Stimulated activated CD4-positive, alpha-beta T cell treated with anti-CD3 and anti-CD28 coated beads, Interleukin-2, amount 100 ng/mL, for 48 hours (primary cell): Measurements from ENCODE around the gene FLACC1.

Source experiments
- DNase-seq, 2 donors: peaks; one replicate each; pipeline ENCODE4 v3.0.0-alpha.2; 2020

FLACC1 gene

DNA sequence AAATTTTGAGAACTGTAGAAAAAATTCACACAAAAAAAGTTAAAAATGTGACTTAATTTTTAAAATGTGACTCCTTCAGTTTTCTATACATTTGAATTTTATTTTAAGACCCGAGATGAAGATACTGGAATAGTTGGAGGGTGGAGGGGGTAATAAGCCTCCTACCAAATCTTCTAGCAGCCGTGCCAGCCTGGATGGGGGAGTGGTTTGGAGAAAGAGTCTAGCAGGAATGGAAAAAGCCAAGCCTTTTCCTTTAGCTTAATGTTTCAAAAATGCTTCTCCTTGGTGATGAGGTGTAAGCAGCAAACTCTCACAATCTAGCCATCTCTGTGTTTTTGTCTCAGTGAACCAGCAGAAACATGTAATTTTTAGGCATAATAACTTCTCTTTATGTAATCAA lies 82.1 kb downstream of the FLACC1 start:
- no peak for DNase-seq

- no peak for DNase-seq
These were observed 83.7 kb downstream of the FLACC1 start for GRCh38 chr2:201273330-201273983.

DNA sequence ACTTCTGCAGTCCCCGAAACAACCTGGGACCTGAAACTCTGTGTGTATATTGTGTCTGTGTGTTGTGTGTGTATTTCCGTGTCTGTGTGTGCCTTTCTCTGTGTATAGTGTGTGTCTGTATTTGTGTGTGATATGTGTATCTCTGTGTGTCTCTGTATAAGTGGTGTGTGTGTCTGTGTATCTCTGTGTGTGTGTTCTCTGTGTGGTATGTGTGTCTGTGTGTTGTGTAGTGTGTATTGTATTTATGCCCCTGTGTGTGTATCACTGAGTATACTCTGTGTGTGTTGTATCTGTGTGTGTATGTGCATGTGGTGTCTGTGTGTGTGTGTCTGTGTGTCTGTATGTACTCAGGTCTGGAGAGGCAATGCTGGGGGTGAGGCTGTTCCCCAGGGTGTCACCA lies 85.2 kb downstream of the FLACC1 start:
- no peak for DNase-seq

- DNase-seq = no peak
These were observed 86.7 kb downstream of the FLACC1 start for GRCh38 chr2:201270293-201271001.

- DNase-seq = no peak
These were observed 87.4 kb downstream of the FLACC1 start for GRCh38 chr2:201269764-201270163.

DNA sequence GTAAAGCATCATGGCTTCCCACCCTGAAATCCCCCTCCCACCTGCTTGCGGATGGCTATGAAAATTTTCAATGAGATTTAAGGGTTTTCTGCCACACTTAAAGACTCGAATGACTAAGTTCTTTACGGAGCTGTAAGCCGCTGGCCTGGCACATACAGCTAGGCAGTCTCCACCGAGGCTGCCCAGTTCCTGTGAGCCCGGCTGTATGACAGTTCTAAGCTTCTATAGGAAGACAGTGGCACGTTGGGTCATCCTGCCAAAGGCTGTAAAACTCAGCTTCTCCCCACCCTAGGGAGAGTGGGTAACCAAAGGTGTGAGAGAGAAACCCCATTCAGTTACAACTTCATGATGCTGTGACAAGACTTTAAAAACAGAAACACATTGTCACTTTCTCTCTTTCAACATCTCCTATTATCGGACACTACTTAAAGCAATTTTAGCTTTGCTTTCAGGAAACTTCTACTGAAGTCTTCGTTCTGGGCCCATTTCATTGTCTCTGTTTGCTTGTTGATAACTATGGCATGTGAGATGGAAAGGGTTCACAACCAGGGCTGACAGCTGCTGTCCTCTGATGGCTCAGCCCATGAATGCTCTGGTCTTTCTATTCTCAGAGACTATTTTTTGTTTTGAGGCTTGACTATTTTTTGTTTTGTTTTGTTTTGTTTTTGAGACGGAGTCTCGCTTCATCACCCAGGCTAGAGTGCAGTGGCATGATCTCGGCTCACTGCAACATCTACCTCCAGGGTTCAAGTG lies 89.7 kb downstream of the FLACC1 start:
- no peak for DNase-seq

GRCh38 chr2:201266629-201267028 lies 90.5 kb downstream of the FLACC1 start:
- no peak for DNase-seq

DNA sequence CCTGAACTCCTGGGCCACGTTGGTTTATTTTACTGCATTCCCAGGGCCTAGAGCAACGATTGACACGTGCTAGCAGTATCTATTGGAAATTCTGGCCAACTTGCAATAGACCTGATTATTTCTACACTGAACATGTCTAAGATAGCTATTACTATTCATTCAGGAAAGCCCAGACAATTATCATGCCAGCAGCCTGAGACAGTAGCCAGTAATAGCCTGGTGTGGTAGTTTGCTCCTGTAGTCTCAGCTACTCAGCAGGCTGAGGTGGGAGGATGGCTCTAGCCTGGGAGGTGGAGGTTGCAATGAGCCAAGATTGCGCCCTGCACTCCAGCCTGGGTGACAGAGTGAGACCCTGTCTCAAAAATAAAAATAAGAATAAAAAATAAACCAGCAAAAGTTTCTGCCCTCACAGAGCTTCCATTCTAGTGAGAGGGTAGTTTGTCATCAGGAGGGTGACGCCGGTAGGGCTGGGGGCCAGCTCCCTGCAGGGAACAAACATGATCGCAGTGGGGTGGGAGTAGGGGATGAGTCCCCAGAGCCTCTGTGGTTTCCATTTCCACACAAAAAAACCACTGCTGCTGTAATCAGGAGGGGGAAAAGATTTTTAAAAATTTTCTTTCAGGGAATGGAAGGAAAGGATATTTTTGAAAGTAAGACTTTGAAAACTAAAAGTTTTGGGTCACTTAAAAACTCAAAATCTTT lies 92.5 kb downstream of the FLACC1 start:
- no peak for DNase-seq

DNA sequence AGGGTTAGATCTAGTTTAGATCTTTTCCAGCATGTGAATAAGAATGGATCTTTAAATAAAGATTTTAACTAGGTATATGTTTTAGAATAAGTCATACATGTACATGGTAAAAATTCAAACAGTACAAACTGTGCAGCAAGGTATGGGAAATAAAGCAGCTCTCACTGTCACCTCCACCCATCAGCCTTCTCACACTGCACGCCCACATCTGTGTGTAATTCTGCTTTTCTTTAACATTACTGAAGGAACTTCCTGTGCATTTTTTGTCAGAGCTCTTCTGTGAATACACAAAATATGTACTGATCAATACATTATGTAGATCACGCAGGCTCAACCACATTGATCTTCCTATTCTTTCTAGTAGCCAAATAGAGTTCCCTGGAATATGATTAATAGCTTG lies 93.4 kb downstream of the FLACC1 start:
- DNase-seq = no peak

- no peak for DNase-seq
These were observed 94.4 kb downstream of the FLACC1 start for GRCh38 chr2:201262718-201263117.

GRCh38 chr2:201261906-201262305 lies 95.2 kb downstream of the FLACC1 start:
- DNase-seq = no peak

GRCh38 chr2:201261471-201261870 lies 95.7 kb downstream of the FLACC1 start:
- peak; percentile 35 to 36 for DNase-seq

DNA sequence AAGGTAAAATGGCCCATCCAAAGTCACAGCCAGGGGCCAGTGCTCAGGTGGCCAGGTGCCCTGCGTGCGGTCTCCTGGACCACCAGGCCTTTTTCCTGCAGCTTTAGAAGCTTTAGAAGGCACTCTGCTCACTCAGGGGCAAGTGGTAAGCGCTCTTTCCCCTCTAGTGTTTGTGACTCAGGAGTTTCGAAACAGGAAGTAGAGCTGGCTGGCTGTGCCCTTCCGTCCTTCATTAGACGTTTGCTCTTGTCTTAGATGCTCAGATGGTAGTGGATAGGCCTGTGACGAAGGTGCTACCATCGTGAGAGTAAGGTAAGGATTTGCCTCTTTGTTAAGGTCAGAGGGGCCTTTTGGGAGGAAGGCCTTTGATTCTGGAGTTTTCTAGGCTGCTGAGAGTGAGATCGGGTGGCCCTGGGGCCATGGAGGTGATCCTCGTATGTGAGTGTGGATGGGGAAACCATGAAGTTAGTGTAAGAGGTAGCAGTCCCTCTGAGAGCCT lies 96.8 kb downstream of the FLACC1 start, which contains the start of gene CASP8:
Gene CASP8, plus strand, starts transcription at position 235 of the 499 bp plus-strand sequence. CDS start 5,951 bp downstream, outside the sequence.
- DNase-seq = peak; percentile 42 to 46

DNA sequence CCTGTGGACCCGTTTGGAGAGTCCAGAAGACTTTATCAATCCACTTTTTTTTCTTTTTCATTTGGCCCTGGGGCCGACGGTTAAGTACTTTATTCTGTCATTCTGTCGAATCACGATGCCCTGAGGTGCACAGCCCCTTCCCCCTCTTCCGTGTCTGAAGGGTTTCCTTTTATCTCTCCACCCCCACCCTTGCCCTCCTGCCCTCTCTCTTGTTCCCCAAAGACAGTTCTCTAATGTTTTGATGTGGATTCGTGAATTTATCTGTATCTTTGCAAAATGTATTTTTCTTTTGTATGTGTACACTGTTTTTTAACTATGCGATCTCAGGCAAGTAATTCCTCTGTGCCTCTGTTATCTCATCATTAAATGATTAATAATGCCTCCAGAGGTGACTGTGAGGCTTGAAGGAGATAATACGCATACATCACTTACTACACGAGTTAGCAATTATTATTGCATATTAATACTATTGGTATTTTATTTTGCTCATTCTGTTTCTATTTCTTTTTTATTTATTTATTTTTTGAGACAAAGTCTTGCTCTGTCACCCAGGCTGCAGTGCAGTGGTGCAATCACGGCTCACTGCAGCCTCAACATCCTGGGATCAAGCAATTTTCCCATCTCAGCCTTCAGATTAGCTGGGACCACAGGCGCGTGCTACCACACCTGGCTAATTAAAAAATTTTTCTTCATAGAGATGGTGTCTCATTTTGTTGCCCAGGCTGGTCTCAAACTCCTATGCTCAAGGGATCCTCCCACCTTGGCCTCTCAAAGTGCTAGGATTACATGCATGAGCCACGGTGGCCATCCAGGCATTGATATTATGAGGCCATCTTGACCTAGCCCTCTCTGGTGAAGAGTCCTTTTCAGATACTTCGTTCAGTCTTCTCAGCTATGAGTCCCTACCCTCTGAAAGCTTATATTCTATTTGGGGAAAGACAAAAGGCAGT lies 98.2 kb downstream of the FLACC1 start:
- DNase-seq = no peak

DNA sequence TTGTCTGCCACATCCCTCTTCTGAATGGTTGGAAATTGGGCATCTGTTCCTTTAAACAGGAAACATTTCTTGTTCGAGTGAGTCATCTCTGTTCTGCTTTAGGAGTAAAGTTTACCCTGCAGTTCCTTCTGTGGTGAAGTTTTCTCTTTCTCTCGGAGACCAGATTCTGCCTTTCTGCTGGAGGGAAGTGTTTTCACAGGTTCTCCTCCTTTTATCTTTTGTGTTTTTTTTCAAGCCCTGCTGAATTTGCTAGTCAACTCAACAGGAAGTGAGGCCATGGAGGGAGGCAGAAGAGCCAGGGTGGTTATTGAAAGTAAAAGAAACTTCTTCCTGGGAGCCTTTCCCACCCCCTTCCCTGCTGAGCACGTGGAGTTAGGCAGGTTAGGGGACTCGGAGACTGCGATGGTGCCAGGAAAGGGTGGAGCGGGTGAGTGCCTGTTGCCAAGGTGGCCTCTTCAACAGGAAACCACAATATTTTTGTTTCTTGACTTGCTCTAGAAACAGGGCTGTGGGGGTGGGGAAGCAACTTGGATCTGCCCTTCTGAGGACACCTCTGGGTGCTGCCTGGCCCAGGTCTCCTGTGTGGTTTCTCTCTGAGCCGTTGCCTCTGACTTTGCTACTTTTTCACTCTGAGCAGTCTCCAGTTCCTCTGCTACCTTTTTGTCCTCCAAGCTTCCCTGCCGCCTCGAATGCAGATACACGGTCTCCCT lies 99.0 kb downstream of the FLACC1 start:
- DNase-seq = peak; percentile 82

DNA sequence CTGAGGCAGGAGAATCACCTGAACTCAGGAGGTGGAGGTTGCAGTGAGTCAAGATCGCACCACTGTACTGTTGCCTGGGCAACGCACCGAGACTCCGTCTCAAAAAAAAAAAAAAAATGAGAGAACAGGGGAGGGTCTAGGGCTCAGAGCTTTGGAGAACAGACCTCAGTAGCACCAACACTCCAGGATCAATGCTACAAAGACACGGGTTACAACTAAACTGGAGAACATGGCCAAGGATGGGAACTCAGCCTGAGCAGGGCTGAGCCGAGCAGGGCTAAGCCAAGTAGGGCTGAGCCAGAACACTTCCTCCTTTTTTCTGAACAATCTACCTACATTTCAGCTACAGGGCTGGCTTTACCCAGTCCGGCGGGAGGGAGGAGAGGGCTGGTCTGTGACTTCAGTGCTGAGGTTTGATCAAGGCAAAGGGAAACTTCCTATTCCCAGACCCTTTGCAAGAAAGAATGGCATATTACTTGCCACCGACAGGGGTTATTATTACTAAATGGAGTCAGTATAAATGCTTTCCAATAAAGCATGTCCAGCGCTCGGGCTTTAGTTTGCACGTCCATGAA lies 99.7 kb downstream of the FLACC1 start:
- no peak for DNase-seq

- no peak for DNase-seq
These were observed 101.1 kb downstream of the FLACC1 start for GRCh38 chr2:201256082-201256481.

DNA sequence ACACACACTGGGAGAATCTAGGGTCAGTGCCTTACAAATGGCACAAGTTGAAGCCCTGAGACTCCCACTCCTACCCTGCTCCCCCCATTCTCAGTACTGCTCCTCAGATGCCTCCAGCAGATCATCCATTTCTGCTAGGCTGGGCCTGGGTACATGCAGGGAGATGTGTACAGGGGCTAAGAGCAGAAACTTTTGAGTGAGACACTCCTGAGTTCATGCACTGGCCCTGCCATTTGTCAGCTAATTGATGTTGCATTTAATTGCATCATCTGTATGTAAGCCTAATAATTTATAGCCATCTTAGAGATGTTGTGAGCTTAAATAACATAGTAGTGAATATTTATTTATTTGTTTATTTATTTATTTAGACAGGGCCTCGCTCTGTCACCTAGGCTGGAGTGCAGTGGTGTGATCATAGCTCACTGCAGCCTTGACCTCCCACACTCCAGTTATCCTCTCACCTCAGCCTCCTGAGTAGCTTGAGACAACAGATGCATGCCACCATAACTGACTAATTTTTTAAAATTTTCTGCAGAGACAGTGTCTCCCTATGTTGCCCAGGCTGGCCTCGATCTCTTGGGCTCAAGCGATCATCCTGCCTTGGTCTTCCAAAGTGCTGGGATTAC lies 101.6 kb downstream of the FLACC1 start:
- no peak for DNase-seq

- DNase-seq = no peak
These were observed 102.9 kb downstream of the FLACC1 start for GRCh38 chr2:201254081-201254730.

- no peak for DNase-seq
These were observed 106.4 kb downstream of the FLACC1 start for GRCh38 chr2:201250741-201251140.
